GM12892 (cell line): ENCODE results near the gene ACER1.

Experiments used
- POLR2A ChIP-seq: IDR thresholded peaks from 2 replicates; pipeline ENCODE4 v1.6.1; 2011; ENCODE audit warnings: low read depth, low read length, control low read depth
- TAF1 ChIP-seq: IDR thresholded peaks from 2 replicates; pipeline ENCODE4 v1.6.1; 2011; ENCODE audit warnings: low read depth, mild to moderate bottlenecking, control low read depth, low read length, borderline replicate concordance

DNA sequence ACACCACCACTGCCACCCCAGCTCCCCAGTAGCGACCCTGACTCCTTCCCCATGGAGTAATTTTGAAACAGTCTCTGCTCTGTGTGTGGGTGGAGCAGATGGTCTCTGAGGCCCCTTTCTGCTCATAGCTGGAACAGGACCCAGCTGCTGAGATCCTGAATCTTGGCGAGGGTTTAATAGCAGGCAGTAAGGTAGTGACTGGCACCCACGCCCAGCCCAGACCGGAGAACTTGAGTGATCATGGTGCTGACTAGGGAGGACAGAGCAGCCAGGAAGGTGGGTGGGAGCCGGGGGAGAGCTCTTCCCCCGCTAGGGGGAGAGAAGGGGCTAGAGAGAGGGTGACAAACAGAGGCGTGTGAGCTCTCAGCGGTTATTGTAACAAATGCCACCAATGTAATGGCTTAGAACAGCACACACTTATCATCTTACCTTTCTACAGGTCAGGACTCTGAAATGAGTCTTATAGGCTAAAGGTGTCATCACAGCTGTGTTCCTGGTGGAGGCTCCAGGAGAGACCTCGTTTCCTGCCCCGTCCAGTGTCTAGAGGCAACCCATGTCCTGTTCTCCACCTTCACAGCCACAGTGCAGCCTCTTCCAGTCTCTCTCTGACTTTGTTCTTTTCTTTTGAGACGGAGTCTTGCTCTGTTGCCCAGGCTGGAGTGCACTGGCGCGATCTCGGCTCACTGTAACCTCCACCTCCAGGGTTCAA is 7.2 kb upstream of the ACER1 start:
- TF ChIP-seq TAF1 (no peak), POLR2A (no peak)
